ENCODE measurements around the gene SLC66A3. TPM values are rescaled to one million over a fixed set of nuclear protein-coding genes. Genes with fewer than 3 reads are reported as not detected.

SLC66A3 gene
- total RNA-seq = 31.2 TPM

GRCh38 chr2:11155381-11156035 is at the start of gene SLC66A3:
SLC66A3 (plus strand) TSS chr2:11155467; CDS start chr2:11155547, 80 bp downstream.
- no peak for DNase-seq (ENCODE audit: low spot score)

- no peak for DNase-seq (ENCODE audit: low spot score)
Measured at GRCh38 chr2:11109002-11109401, 46.3 kb upstream of the SLC66A3 start.

GRCh38 chr2:11112870-11113428 is 42.3 kb upstream of the SLC66A3 start:
- DNase-seq (ENCODE audit: low spot score) = no peak

- no peak for DNase-seq (ENCODE audit: low spot score)
Measured at GRCh38 chr2:11117776-11118175, 37.5 kb upstream of the SLC66A3 start.

- DNase-seq (ENCODE audit: low spot score) = no peak
Measured at GRCh38 chr2:11118761-11119160, 36.5 kb upstream of the SLC66A3 start.

- DNase-seq (ENCODE audit: low spot score) = no peak
Measured at GRCh38 chr2:11121099-11121822, 34.0 kb upstream of the SLC66A3 start.

- DNase-seq (ENCODE audit: low spot score) = no peak
Measured at GRCh38 chr2:11121823-11122155, 33.5 kb upstream of the SLC66A3 start.

GRCh38 chr2:11122380-11122779 is 32.9 kb upstream of the SLC66A3 start:
- DNase-seq (ENCODE audit: low spot score) = no peak

- no peak for DNase-seq (ENCODE audit: low spot score)
Measured at GRCh38 chr2:11123001-11123809, 32.1 kb upstream of the SLC66A3 start.

GRCh38 chr2:11123856-11124759 is 31.2 kb upstream of the SLC66A3 start:
- DNase-seq (ENCODE audit: low spot score) = no peak

- no peak for DNase-seq (ENCODE audit: low spot score)
Measured at GRCh38 chr2:11124760-11125068, 30.6 kb upstream of the SLC66A3 start.

GRCh38 chr2:11127761-11128160 is 27.5 kb upstream of the SLC66A3 start:
- DNase-seq (ENCODE audit: low spot score) = no peak

- no peak for DNase-seq (ENCODE audit: low spot score)
Measured at GRCh38 chr2:11128243-11128951, 26.9 kb upstream of the SLC66A3 start.

- peak; percentile 78 for DNase-seq (ENCODE audit: low spot score)
Measured at GRCh38 chr2:11129598-11130449, 25.4 kb upstream of the SLC66A3 start.

- no peak for DNase-seq (ENCODE audit: low spot score)
Measured at GRCh38 chr2:11131166-11131920, 23.9 kb upstream of the SLC66A3 start.

GRCh38 chr2:11132036-11132671 is 23.1 kb upstream of the SLC66A3 start:
- DNase-seq (ENCODE audit: low spot score) = no peak

GRCh38 chr2:11133238-11133935 is 21.9 kb upstream of the SLC66A3 start:
- no peak for DNase-seq (ENCODE audit: low spot score)

GRCh38 chr2:11133936-11134320 is 21.3 kb upstream of the SLC66A3 start:
- DNase-seq (ENCODE audit: low spot score) = no peak

All from ureter (tissue), 1 donor.